ENCODE measurements around the gene C1orf50. TPM values are rescaled to one million over a fixed set of nuclear protein-coding genes. Genes with fewer than 3 reads are reported as not detected.

C1orf50 gene
- total and polyA plus RNA-seq, 2 of the 4 experiments (the other 2 are of a cell fraction): 2.0 to 6.0 TPM

DNA sequence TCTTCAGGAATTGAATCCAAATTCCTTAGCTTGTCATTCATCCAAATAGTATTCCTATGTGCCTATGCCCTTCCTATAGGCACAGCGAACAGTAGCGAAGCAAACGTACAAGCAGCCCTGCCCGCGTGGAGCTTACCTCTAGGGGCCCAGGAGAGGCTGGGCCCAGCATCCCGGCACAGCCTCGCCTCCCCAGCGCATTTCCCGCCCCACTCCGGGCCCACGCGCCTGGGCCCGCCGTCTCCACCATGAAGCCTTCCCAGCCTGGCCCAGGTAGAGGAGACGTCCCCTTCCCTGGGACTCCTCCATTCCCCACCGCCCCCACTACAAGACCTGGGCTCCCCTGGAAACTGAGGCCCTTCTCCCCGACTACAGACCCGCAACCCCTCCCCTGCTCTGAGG is 17.5 kb downstream of the C1orf50 start:
- H2AFZ ChIP-seq (replicated peaks; ENCODE audit: low read length, poor library complexity): peak overlapping the region; percentile 91
- in situ Hi-C loops (cut with MboI; ENCODE audit: low sequenced_read_pairs) (loop anchor here (10.0 kb wide), 1 partner anchor 130 kb away; no protein-coding TSS in a partner anchor), dilution Hi-C loops (cut with HindIII; ENCODE audit: low sequenced_read_pairs, unreplicated experiment) (no loop called here)

More for the DNA sequence above, 17.5 kb downstream of the C1orf50 start:
- Histone ChIP-seq H3K36me3 (ENCODE audit: control insufficient read depth, insufficient read depth, low read length) (peaks cover 4% of the 10 kb centered on the region), H4K91ac (ENCODE audit: insufficient read depth, low read depth, low read length) (no peak overlapping the region), H2BK20ac (ENCODE audit: low read depth, low read length) (no peak overlapping the region), H3K79me1 (ENCODE audit: low read depth in 1 of 2, low read length in 2 of 2) (no peaks in the 10 kb centered on the region; a peak in 1 of 4 replicates), H2AK5ac (ENCODE audit: low read depth, low read length) (no peak overlapping the region), H3K4me1 (ENCODE audit: control insufficient read depth, insufficient read depth, low read length) (peaks cover 3% of the 10 kb centered on the region; the same call in 1 of the 2 replicates), H3K9ac (ENCODE audit: low read depth, low read length) (no peak overlapping the region), H2BK120ac (ENCODE audit: low read depth, low read length) (no peak overlapping the region), H3K23ac (ENCODE audit: low read depth, low read length) (no peak overlapping the region), H2AK9ac (replicated peaks; ENCODE audit: low read depth, low read length, poor library complexity) (no peak overlapping the region), H3K9me3 (ENCODE audit: control insufficient read depth, insufficient read depth, low read length) (no peaks in the 10 kb centered on the region), H3K27ac (ENCODE audit: insufficient read depth, low read length) (no peak overlapping the region), H3K56ac (ENCODE audit: extremely low read depth, insufficient read depth, low read length) (no peak overlapping the region), H4K8ac (ENCODE audit: low read depth in 2 of 2, low read length in 2 of 2) (0 out of 4 replicates have a peak overlapping the region, but pooled peaks of 1 of the 2 experiments have one; percentile 46), H3K14ac (replicated peaks; ENCODE audit: low read depth, low read length) (no peak overlapping the region), H2BK5ac (ENCODE audit: low read depth, low read length, poor library complexity, severe bottlenecking) (no peak overlapping the region), H3K27me3 (ENCODE audit: control insufficient read depth, insufficient read depth, low read length) (no peaks in the 10 kb centered on the region), H3K9me1 (ENCODE audit: insufficient read depth, low read length) (peaks cover 5% of the 10 kb centered on the region; the same call in 1 of the 2 replicates), H3K4me3 (ENCODE audit: insufficient read depth, low read depth, low read length) (no peak overlapping the region), H2BK15ac (ENCODE audit: low read depth, low read length) (no peak overlapping the region), H3K18ac (ENCODE audit: low read depth, low read length) (no peak overlapping the region), H4K20me1 (ENCODE audit: insufficient read depth, low read length) (no peaks in the 10 kb centered on the region; the same call in 1 of the 2 replicates), H3K4me2 (ENCODE audit: low read depth, low read length) (no peak overlapping the region; the same call in 1 of the 2 replicates), H4K5ac (ENCODE audit: low read depth, low read length) (no peak overlapping the region), H3K4ac (ENCODE audit: low read depth, low read length) (no peak overlapping the region; the same call in 1 of the 2 replicates)
- TF ChIP-seq BHLHE40 (IDR thresholded peaks at IDR 0.05; ENCODE audit: low read depth, low read length): no peak
- TF ChIP-seq, protein P1, sequence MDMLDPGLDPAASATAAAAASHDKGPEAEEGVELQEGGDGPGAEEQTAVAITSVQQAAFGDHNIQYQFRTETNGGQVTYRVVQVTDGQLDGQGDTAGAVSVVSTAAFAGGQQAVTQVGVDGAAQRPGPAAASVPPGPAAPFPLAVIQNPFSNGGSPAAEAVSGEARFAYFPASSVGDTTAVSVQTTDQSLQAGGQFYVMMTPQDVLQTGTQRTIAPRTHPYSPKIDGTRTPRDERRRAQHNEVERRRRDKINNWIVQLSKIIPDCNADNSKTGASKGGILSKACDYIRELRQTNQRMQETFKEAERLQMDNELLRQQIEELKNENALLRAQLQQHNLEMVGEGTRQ (IDR thresholded peaks at IDR 0.05; ENCODE audit: low read depth, low read length): no peak
- no peak for TF ChIP-seq RAD21 (IDR thresholded peaks at IDR 0.05; ENCODE audit: low read length)
- TF ChIP-seq, protein P2, sequence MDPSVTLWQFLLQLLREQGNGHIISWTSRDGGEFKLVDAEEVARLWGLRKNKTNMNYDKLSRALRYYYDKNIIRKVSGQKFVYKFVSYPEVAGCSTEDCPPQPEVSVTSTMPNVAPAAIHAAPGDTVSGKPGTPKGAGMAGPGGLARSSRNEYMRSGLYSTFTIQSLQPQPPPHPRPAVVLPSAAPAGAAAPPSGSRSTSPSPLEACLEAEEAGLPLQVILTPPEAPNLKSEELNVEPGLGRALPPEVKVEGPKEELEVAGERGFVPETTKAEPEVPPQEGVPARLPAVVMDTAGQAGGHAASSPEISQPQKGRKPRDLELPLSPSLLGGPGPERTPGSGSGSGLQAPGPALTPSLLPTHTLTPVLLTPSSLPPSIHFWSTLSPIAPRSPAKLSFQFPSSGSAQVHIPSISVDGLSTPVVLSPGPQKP (IDR thresholded peaks at IDR 0.05; ENCODE audit: borderline replicate concordance, low read depth, low read length): no peak
- no peak for TF ChIP-seq POLR2A (IDR thresholded peaks at IDR 0.05; ENCODE audit: low read depth, low read length)
- TF ChIP-seq FOS (IDR thresholded peaks at IDR 0.05; ENCODE audit: low read depth, low read length): no peak
- TF ChIP-seq RCOR1 (IDR thresholded peaks at IDR 0.05; ENCODE audit: insufficient replicate concordance, low read length): no peak
- no peak for TF ChIP-seq NFE2L2 (IDR thresholded peaks at IDR 0.05; ENCODE audit: low read depth, low read length)
- TF ChIP-seq CEBPB (IDR thresholded peaks at IDR 0.05; ENCODE audit: low read depth, low read length): no peak
- TF ChIP-seq RFX5 (IDR thresholded peaks at IDR 0.05; ENCODE audit: low read depth, low read length): no peak
- no peak for TF ChIP-seq CTCF (conservative IDR thresholded peaks at IDR 0.05; ENCODE audit: low read depth, low read length)
- no peak for TF ChIP-seq MAZ (IDR thresholded peaks at IDR 0.05; ENCODE audit: borderline replicate concordance, low read depth, low read length)
- TF ChIP-seq CHD1 (IDR thresholded peaks at IDR 0.05; ENCODE audit: low read depth, low read length): no peak
- no peak for TF ChIP-seq SMC3 (IDR thresholded peaks at IDR 0.05; ENCODE audit: low read depth, low read length)
- no peak for TF ChIP-seq MAFK (IDR thresholded peaks at IDR 0.05; ENCODE audit: low read depth, low read length)
- TF ChIP-seq MXI1 (IDR thresholded peaks at IDR 0.05; ENCODE audit: borderline replicate concordance, low read depth, low read length): no peak
- 98% methylated on average over 8 of the region's 18 CpGs; no CpG with 5 or more reads in 1 of the 2 experiments for WGBS, 2 experiments (ENCODE audit: extremely low coverage in 2 of 2, insufficient read length in 1 of 2)
- ATAC-seq (ENCODE audit: low read depth) (no peak), DNase-seq (no peak)
- no TSS peak for BruUV-seq (replicated peaks)
- ChIA-PET POLR2A (ENCODE audit: unreplicated experiment) (no interaction called here), CTCF (interaction anchor here (1.0 kb wide), 1 partner anchor 290 kb away, joined by 3 read pairs; no protein-coding TSS in a partner anchor)
- intact Hi-C loops (cut with micrococcal nuclease): no loop called here
